ENCODE results near the gene MRPL10. TPM values are rescaled to one million over a fixed set of nuclear protein-coding genes. Genes with fewer than 3 reads are reported as not detected.

The MRPL10 gene
- polyA plus RNA-seq, 2 of the 4 experiments (the other 2 are of a cell fraction) = 62.8 to 97.7 TPM

GRCh38 chr17:47808830-47809480 lies 22.4 kb downstream of the MRPL10 start:
- no peaks in the 10 kb centered on the region for H3K9me3 ChIP-seq
- H3K4me1 ChIP-seq = peaks cover 25% of the 10 kb centered on the region
- 91% methylated on average over 22 of the region's 22 CpGs for WGBS (ENCODE audit: missing lambda C conversion rate)
- ATAC-seq (no peak), DNase-seq (ENCODE audit: low read depth in 1 of 2, low spot score in 1 of 2) (no peak), FAIRE-seq (no peak)
- TF ChIP-seq TP53 (CRISPR knock-in tag; IDR thresholded peaks at IDR 0.05) = no peak
- TF ChIP-seq KDM5A (IDR thresholded peaks at IDR 0.05) = no peak
- no peak for TF ChIP-seq EP300 (IDR thresholded peaks at IDR 0.05)
- TF ChIP-seq MAFK (IDR thresholded peaks at IDR 0.05; ENCODE audit: partially characterized antibody) = no peak
- TF ChIP-seq, protein P1, sequence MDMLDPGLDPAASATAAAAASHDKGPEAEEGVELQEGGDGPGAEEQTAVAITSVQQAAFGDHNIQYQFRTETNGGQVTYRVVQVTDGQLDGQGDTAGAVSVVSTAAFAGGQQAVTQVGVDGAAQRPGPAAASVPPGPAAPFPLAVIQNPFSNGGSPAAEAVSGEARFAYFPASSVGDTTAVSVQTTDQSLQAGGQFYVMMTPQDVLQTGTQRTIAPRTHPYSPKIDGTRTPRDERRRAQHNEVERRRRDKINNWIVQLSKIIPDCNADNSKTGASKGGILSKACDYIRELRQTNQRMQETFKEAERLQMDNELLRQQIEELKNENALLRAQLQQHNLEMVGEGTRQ (IDR thresholded peaks at IDR 0.05) = no peak
- TF ChIP-seq HES2 (IDR thresholded peaks at IDR 0.05) = no peak
- no peak for TF ChIP-seq FOSL2 (IDR thresholded peaks at IDR 0.05)
- no peak for TF ChIP-seq FOSL2 (CRISPR knock-in tag; IDR thresholded peaks at IDR 0.05)
- no peak for TF ChIP-seq SMC3 (IDR thresholded peaks at IDR 0.05)
- no peak for TF ChIP-seq RFX5 (IDR thresholded peaks at IDR 0.05)
- no peak for TF ChIP-seq GATA3 (IDR thresholded peaks at IDR 0.05; ENCODE audit: borderline replicate concordance)
- TF ChIP-seq CBX2 (IDR thresholded peaks at IDR 0.05; ENCODE audit: borderline replicate concordance, low read depth) = no peak
- no peak for TF ChIP-seq REST (IDR thresholded peaks at IDR 0.05)
- TF ChIP-seq ZSCAN20 (CRISPR knock-in tag; IDR thresholded peaks at IDR 0.05) = no peak
- TF ChIP-seq HDAC2 (IDR thresholded peaks at IDR 0.05) = no peak
- TF ChIP-seq POLR2AphosphoS2 (conservative IDR thresholded peaks at IDR 0.05; ENCODE audit: low read length) = no peak
- TF ChIP-seq, protein P2, sequence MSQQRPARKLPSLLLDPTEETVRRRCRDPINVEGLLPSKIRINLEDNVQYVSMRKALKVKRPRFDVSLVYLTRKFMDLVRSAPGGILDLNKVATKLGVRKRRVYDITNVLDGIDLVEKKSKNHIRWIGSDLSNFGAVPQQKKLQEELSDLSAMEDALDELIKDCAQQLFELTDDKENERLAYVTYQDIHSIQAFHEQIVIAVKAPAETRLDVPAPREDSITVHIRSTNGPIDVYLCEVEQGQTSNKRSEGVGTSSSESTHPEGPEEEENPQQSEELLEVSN (IDR thresholded peaks at IDR 0.05; ENCODE audit: borderline replicate concordance, low read depth) = no peak
- ChIA-PET CTCF (interaction anchor here (0.9 to 2.0 kb wide), 3 partner anchors 13 to 110 kb away, joined by 3 to 11 read pairs (median 3); partner anchors contain the start of gene OSBPL7), POLR2A (no interaction called here)
- H3K27ac ChIP-seq = peak overlapping the region in 1 of 2 experiments; percentile 59; a peak in 2 of 6 replicates
- no peak overlapping the region for H3K4me2 ChIP-seq
- no peak overlapping the region for H3K4me3 ChIP-seq

DNA sequence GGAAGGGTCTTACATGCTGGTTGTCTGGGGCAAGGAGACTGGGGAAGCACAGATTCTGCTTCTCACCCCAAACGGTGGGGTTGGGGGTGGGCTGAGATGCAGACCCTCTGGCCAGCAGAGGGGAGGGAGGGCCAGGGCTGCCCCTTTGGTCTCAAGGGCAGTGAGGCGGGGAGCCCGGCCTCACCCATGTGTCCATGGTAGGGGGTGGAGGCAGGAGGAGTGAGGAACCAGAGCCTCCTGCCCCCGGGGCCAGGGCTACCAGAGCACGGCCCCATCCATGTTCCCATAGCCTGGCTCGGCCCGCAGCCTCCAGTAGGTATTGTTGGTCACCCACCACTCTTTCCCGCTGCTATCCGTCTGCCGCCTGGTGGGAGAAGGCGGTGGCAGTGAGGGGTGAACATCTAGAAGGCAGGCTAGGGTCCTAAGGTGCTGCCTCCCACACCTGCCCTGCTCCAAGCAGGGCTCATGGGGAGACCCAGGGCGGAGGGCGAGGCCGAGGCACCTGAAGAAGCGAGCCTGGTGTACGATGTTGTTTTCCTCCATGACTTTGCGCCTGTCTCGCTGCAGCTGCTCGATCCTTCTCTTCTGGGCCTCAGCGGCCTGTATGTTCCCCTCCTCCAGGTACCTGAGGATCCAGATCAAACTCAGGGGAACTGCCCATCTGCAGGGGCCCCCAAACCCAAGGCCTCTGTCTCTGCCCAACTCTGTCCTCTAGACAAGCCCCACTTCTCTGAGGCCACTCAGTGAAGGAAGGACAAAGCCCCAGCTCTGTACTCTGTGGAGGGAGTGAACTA lies 23.1 kb downstream of the MRPL10 start:
- whole genome bisulfite sequencing (ENCODE audit: missing lambda C conversion rate) = 86% methylated on average over 20 of the region's 20 CpGs
- CTCF ChIA-PET = interaction anchor here (2.0 kb wide), 1 partner anchor 14 kb away, joined by 11 read pairs; the partner anchor contains the start of gene OSBPL7
- H3K4me3 ChIP-seq = no peak overlapping the region
- POLR2A ChIA-PET = no interaction called here
- ATAC-seq (no peak), DNase-seq (ENCODE audit: low read depth in 1 of 2, low spot score in 1 of 2) (no peak), FAIRE-seq (no peak)
- no peaks in the 10 kb centered on the region for H3K9me3 ChIP-seq
- peaks cover 25% of the 10 kb centered on the region for H3K4me1 ChIP-seq
- H3K27ac ChIP-seq = no peak overlapping the region
- no peak overlapping the region for H3K4me2 ChIP-seq
- no peak for TF ChIP-seq RNF2 (IDR thresholded peaks at IDR 0.05; ENCODE audit: borderline replicate concordance, low read depth)
- no peak for TF ChIP-seq BHLHE40 (IDR thresholded peaks at IDR 0.05; ENCODE audit: low read depth, low read length)
- TF ChIP-seq HDAC2 (IDR thresholded peaks at IDR 0.05) = no peak
- no peak for TF ChIP-seq PBX3 (IDR thresholded peaks at IDR 0.05)
- no peak for TF ChIP-seq CEBPB (IDR thresholded peaks at IDR 0.05)
- TF ChIP-seq KDM5A (IDR thresholded peaks at IDR 0.05) = no peak
- no peak for TF ChIP-seq RFX5 (IDR thresholded peaks at IDR 0.05)
- TF ChIP-seq, protein P1 (IDR thresholded peaks at IDR 0.05) = no peak
- TF ChIP-seq HES2 (IDR thresholded peaks at IDR 0.05) = no peak
- no peak for TF ChIP-seq CHD4 (IDR thresholded peaks at IDR 0.05; ENCODE audit: borderline replicate concordance)
- no peak for TF ChIP-seq ZFP36 (IDR thresholded peaks at IDR 0.05; ENCODE audit: borderline replicate concordance, partially characterized antibody)
- no peak for TF ChIP-seq ESRRA (IDR thresholded peaks at IDR 0.05; ENCODE audit: borderline replicate concordance, low read length)
